NCI-H128 (cell line): ENCODE data around the gene FARSB.

ENCODE experiments used
- DNase-seq: peaks from one replicate; lab custom pipeline; 2025; ENCODE audit not compliant: unreplicated experiment; lab: John Stamatoyannopoulos, UW

Gene FARSB

GRCh38 chr2:222561817-222562645 is 93.9 kb downstream of the FARSB start:
- no peak for DNase-seq

DNA sequence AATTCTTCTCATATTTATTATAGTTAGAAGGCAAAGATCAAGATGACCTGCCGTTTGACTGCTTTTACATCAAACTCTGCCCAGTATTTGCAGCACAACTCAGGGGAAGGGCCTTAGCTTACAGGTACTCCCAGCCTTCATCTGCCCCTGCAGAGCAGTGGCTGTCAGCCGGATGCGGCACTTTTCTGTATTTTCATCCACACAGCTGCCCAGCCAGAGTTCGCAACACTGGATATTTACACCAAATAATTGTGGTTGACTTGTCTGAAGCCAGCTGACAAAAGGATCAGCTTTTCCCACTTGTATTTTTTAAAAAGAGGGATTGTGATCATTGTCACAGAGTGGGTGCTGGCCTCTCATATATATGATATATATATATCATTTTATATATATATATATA is 94.7 kb downstream of the FARSB start:
- DNase-seq: no peak

- DNase-seq: no peak
These were observed 101.4 kb downstream of the FARSB start for GRCh38 chr2:222554517-222554916.

DNA sequence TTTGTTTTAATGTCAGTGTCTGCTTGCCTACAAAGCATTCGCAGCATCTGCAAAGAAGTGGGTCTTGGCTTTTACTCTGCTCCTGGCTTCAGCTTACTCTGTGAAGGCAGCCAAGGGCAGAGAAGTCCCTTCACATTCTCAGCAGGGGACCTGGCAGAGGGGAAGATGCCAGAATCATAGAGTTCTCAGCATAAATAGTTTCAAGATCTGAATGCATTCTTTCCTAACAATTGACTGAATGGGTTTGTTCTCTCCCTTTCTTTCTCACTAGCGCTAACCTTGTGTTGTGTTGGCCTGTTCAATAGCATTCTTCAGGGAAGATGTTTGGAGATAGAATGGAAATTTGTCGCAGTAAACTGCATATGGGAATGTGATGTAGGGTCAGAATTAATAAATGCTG is 106.9 kb downstream of the FARSB start:
- DNase-seq: no peak

- DNase-seq: no peak
These were observed 108.8 kb downstream of the FARSB start for GRCh38 chr2:222547083-222547482.

GRCh38 chr2:222545823-222546795 is 109.8 kb downstream of the FARSB start:
- no peak for DNase-seq

DNA sequence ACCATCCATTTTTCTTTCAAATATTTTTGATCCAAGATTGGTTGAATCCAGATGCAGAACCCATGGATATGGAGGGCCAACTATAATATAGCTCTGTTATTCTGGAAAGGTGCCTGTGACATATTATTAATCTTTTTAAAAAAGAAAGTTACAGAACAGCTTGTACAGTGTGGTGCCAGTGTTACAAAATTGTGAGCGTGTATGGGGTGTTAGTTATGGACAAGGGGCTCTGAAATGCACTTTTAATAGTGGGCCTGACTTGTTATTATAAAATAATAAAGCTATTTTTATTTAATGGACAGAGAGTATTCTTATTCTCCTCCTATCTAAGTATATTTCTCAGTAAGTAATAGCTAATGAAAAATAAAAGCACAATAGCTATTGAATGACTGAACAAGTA is 111.2 kb downstream of the FARSB start:
- DNase-seq: no peak

GRCh38 chr2:222538535-222538934 is 117.4 kb downstream of the FARSB start:
- no peak for DNase-seq

GRCh38 chr2:222535477-222535876 is 120.4 kb downstream of the FARSB start:
- no peak for DNase-seq

- no peak for DNase-seq
These were observed 123.6 kb downstream of the FARSB start for GRCh38 chr2:222532315-222532714.

DNA sequence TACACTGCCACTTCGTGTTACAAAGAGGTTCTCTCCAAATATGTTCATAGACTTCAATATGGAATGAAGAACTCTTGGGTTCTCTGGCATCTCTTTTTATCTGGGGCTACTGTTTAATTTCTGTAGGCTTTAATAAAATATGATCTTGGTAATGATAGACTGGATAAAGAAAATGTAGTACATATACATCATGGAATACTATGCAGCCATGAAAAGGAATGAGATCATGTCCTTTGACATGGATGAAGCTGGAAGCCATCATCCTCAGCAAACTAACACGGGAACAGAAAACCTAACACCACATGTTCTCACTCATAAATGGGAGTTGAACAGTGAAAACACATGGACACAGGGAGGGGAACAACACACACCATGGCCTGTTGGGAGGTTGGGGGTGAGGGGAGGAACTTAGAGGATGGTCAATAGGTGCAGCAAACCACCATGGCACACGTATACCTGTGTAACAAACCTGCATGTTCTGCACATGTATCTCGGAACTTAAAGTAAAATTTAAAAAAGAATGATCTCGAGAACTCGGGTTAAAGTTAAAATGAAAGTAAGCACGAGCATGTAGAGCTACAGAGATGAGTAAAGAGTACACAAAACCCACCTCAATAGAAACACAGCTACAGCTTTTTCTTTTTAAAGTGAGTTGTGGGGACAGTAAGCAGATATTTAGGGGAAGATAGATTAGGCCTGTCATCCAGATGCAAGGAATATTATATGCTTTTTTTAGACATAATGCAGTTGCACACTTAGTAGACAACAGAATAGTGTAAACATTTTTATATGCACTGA is 129.2 kb downstream of the FARSB start:
- no peak for DNase-seq

- DNase-seq: no peak
These were observed 130.1 kb downstream of the FARSB start for GRCh38 chr2:222525811-222526210.

GRCh38 chr2:222523783-222524544 is 131.9 kb downstream of the FARSB start:
- DNase-seq: no peak

GRCh38 chr2:222522082-222522481 is 133.8 kb downstream of the FARSB start:
- DNase-seq: no peak

GRCh38 chr2:222521099-222521498 is 134.8 kb downstream of the FARSB start:
- DNase-seq: no peak
